ENCODE results near the gene SLC25A6. TPM values are rescaled to one million over a fixed set of nuclear protein-coding genes. Genes with fewer than 3 reads are reported as not detected.

The SLC25A6 gene
- total RNA-seq, 4 donors from 2014 or later = 220 to 291 (median 250) TPM

DNA sequence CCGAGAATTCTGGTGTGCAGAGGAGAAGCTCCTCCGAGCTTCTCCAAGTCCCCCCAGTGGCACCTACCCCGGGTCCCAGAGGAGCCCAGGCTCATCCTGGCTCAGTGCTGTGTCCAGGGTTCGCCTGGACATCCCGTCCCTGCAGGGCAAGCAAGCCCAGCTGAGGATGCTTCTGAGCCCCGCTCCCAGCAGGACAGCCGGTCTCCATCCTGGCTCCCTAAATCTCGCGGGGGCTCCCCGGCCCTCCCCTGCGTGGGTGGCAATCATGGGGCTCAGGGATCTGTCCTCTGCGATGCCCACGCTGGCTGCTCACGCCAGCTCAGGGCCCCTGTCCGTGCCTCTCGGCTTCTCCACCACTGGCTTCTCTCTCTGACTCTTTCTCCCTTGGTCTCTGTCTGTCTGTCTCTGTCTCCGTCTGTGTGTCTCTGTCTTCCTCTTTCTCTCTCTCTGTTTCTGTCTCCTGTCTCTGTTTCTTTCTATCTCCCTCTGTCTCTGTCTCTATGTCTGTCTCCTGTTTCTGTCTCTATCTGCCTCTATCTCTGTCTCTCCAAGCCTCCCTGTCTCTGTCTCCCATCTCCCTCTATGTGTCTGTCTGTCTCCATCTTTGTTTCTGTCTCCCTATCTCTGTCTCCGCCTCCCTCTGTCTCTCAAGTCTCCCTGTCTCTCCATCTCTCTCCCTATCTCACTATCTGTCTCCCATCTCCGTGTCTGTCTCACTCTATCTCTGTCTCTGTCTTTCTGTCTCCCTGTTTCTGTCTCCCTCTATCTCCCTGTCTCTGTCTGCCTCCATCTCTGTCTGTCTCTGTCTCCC is 27.8 kb upstream of the SLC25A6 start:
- Histone ChIP-seq H3K27me3 (no peaks in the 10 kb centered on the region), H3K27ac (no peak overlapping the region), H3K4me1 (no peaks in the 10 kb centered on the region), H3K36me3 (peaks cover 5 to 87% (median 8%) of the 10 kb centered on the region in 3 donors), H3K4me3 (no peak overlapping the region), H3K9me3 (peaks cover 0 to 27% (median 4%) of the 10 kb centered on the region in 4 donors)
- no peak for DNase-seq (ENCODE audit: low spot score in 2 of 2)
- TF ChIP-seq EP300 (IDR thresholded peaks at IDR 0.05) (no peak), POLR2A (IDR thresholded peaks at IDR 0.05) (no peak), CTCF (IDR thresholded peaks at IDR 0.05) (no peak)
- WGBS, 2 donors = 87 to 88% methylated on average over 19 of the region's 19 CpGs

DNA sequence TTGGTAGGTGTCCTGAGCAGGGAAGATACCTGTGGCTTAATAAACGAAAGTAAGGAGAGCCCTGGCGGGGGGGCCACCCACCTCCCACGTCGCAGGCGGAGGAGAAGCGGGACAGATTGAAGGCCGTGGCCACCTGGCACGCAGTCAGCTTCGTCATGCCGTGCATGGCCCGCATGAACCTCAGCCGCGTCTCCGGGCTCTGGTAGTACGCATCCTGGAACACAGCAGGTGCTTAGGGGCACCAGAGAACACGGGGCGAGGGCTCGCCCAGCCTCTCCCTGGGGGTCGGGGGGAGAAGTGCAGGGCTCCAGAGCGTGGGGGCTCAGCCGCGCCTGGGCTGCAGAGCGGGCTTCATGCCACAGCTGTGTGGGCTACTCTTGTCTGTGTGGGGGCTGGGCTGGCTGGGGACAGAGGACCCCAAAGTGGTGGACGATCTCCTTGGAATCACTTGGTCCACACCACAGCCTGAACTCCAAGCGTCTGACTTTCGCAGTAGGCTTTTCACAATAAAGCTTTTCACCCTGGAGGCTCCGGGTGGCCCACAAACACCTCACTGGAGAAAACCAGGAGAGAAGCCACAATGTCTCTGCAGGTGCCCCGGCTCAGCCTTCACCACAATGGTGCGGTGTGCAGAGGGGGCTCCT is 27.1 kb upstream of the SLC25A6 start:
- H3K27me3 ChIP-seq = no peaks in the 10 kb centered on the region
- H3K9me3 ChIP-seq = peaks cover 0 to 27% (median 4%) of the 10 kb centered on the region in 4 donors
- 91 to 94% methylated on average over 29 of the region's 29 CpGs for WGBS, 2 donors
- peaks cover 5 to 93% (median 8%) of the 10 kb centered on the region in 3 donors for H3K36me3 ChIP-seq
- no peak overlapping the region for H3K4me3 ChIP-seq
- H3K4me1 ChIP-seq = no peaks in the 10 kb centered on the region
- no peak overlapping the region for H3K27ac ChIP-seq
- no peak for DNase-seq (ENCODE audit: low spot score in 2 of 2)
- TF ChIP-seq EP300 (IDR thresholded peaks at IDR 0.05) (no peak), POLR2A (IDR thresholded peaks at IDR 0.05) (no peak), CTCF (IDR thresholded peaks at IDR 0.05) (no peak)

DNA sequence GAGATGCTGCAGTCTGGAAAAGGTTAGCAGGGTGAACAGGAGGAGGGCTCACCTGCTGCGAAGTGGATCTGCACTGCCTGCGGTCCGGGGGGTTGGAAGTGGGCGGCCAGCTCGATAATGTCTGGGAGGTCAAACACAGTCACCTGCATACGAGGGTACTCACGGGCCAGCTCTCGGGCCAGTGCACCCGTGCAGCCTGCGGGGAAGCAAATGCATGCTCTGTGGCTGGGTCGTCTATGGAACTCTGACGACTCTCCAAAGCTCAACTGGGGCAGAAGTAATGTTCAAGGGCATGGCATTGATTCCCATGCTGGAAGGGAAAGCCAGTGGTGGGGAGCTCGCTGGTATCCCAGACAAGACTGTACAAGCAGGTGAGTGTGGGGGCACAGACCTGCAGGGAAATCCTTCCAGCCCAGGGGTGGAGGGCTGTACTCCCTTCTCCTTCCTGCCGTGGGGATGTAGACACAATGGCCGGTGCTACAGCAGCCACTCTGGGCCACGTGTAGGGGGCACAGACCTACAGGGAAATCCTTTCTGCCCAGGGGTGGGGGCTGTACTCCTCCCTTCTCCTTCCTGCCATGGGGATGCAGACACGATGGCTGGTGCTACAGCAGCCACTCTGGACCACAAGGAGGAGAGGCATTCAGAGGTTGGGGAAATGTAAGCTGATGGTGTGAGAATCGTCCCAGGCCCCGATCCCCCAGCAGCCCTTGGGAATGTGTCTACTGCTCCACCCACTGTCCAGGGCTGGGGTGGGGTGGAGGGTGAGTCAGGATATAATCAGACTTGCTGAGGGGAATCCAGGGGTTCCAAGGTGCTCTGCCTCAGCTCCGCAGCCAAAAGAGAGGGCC is 26.2 kb upstream of the SLC25A6 start:
- WGBS, 2 donors = 92 to 93% methylated on average over 18 to 20 of the region's 20 CpGs
- no peak overlapping the region for H3K27ac ChIP-seq
- peaks cover 5 to 93% (median 8%) of the 10 kb centered on the region in 3 donors for H3K36me3 ChIP-seq
- no peak overlapping the region for H3K4me3 ChIP-seq
- TF ChIP-seq POLR2A (IDR thresholded peaks at IDR 0.05) (no peak), EP300 (IDR thresholded peaks at IDR 0.05) (no peak), CTCF (IDR thresholded peaks at IDR 0.05) (no peak)
- H3K9me3 ChIP-seq = peaks cover 0 to 24% (median 4%) of the 10 kb centered on the region in 4 donors
- no peak for DNase-seq (ENCODE audit: low spot score in 2 of 2)
- H3K4me1 ChIP-seq = no peaks in the 10 kb centered on the region
- no peaks in the 10 kb centered on the region for H3K27me3 ChIP-seq

- no peak for DNase-seq (ENCODE audit: low spot score in 2 of 2)
- H3K27ac ChIP-seq = no peak overlapping the region
- H3K4me3 ChIP-seq = no peak overlapping the region
- peaks cover 0 to 14% (median under 1%) of the 10 kb centered on the region in 4 donors for H3K9me3 ChIP-seq
- no peaks in the 10 kb centered on the region for H3K27me3 ChIP-seq
- H3K4me1 ChIP-seq = no peaks in the 10 kb centered on the region
- H3K36me3 ChIP-seq = peaks cover 5 to 93% (median 8%) of the 10 kb centered on the region in 3 donors
- TF ChIP-seq EP300 (IDR thresholded peaks at IDR 0.05) (no peak), CTCF (IDR thresholded peaks at IDR 0.05) (no peak), POLR2A (IDR thresholded peaks at IDR 0.05) (no peak)
- WGBS, 2 donors = 69 to 76% methylated on average over 14 of the region's 14 CpGs
These were observed 25.2 kb upstream of the SLC25A6 start for GRCh38 chrX:1416965-1417760.

Measured in tibial nerve (tissue), 4 donors.